HL-60 (cell line): ENCODE measurements around the gene FAM174C.

Source experiments
- GABPA ChIP-seq: IDR thresholded peaks from 2 replicates; pipeline ENCODE4 v1.6.1; 2012; ENCODE audit warnings: low read depth
- POLR2AphosphoS5 ChIP-seq: IDR thresholded peaks from 2 replicates; pipeline ENCODE4 v1.6.1; 2012; ENCODE audit warnings: low read depth
- TF ChIP-seq, protein P1 (sequence below): IDR thresholded peaks from one replicate; pipeline ENCODE4 v1.5.1; 2011; ENCODE audit warnings: low read length, control low read depth, inconsistent platforms; ENCODE audit not compliant: insufficient read depth

DNA sequence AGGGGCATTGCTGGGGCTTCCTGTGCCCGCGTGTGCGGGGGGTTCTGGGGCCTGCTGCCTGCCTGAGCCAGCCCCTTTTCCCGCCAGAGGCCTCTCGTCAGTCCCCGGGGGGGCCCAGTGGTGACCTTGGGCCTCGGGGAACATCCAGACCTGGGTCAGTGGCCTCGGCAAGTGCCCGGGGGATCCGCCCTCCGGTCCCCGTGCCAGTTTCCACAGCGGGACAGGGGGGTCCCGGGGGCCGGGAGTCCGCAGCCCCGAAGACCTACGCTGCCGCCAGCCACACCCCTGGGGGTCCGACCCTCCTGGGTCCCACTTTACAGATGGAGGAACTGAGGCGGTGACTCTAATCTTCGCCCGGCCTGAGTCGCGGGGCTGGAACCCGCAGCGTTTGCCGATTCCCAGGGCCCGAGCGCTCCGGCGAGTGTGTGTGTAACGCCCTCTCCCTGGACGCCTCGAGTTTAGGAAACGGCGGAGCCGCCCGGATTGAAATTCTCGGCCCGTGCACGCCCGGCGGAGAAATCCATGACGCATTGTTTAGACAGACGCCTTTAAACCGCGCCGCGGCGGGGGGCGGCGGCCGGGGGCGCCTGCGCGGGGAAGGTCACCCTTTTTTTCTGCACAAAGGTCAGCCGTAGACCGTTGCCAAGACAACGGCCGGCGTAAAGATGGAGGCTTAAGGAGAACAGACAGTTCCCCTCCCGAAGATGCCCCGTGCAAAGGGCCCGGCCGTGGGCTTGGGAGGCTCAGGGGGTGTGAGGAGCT lies 49.7 kb downstream of the FAM174C start:
- TF ChIP-seq, protein P1, sequence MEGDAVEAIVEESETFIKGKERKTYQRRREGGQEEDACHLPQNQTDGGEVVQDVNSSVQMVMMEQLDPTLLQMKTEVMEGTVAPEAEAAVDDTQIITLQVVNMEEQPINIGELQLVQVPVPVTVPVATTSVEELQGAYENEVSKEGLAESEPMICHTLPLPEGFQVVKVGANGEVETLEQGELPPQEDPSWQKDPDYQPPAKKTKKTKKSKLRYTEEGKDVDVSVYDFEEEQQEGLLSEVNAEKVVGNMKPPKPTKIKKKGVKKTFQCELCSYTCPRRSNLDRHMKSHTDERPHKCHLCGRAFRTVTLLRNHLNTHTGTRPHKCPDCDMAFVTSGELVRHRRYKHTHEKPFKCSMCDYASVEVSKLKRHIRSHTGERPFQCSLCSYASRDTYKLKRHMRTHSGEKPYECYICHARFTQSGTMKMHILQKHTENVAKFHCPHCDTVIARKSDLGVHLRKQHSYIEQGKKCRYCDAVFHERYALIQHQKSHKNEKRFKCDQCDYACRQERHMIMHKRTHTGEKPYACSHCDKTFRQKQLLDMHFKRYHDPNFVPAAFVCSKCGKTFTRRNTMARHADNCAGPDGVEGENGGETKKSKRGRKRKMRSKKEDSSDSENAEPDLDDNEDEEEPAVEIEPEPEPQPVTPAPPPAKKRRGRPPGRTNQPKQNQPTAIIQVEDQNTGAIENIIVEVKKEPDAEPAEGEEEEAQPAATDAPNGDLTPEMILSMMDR, result no peak
- no peak for TF ChIP-seq GABPA
- TF ChIP-seq POLR2AphosphoS5, result no peak
